ENCODE results near the gene NPY1R. TPM values are rescaled to one million over a fixed set of nuclear protein-coding genes. Genes with fewer than 3 reads are reported as not detected.

Gene NPY1R
- total RNA-seq, 4 donors from 2014 or later = 5.9 to 26.8 (median 8.7) TPM

DNA sequence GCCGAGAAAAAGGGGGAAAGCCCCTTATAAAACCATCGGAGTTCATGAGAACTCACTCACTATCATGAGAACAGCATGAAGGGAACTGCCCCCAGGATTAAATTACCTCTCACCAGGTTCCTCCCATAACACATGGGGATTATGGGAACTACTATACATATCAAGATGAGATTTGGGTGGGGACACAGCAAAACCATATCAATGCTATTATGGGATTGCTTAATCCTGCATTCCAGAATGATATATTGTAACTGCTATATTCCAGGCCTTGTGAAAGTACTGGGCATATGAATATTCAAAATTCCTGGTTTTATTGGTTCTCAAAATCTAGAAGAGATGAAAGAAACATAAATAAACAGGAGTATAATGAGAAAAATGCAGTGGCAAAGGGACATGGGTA is 29.3 kb downstream of the NPY1R start:
- Histone ChIP-seq H3K27me3 (no peaks in the 10 kb centered on the region), H3K27ac (no peak overlapping the region), H3K4me3 (no peak overlapping the region), H3K36me3 (no peaks in the 10 kb centered on the region), H3K4me1 (no peaks in the 10 kb centered on the region), H3K9me3 (no peaks in the 10 kb centered on the region)
- no peak for DNase-seq
- intact Hi-C loops (cut with DNase I; ENCODE audit: low total_unique reads) = no loop called here
- TF ChIP-seq POLR2A (IDR thresholded peaks at IDR 0.05) = no peak
- TF ChIP-seq, protein P1, sequence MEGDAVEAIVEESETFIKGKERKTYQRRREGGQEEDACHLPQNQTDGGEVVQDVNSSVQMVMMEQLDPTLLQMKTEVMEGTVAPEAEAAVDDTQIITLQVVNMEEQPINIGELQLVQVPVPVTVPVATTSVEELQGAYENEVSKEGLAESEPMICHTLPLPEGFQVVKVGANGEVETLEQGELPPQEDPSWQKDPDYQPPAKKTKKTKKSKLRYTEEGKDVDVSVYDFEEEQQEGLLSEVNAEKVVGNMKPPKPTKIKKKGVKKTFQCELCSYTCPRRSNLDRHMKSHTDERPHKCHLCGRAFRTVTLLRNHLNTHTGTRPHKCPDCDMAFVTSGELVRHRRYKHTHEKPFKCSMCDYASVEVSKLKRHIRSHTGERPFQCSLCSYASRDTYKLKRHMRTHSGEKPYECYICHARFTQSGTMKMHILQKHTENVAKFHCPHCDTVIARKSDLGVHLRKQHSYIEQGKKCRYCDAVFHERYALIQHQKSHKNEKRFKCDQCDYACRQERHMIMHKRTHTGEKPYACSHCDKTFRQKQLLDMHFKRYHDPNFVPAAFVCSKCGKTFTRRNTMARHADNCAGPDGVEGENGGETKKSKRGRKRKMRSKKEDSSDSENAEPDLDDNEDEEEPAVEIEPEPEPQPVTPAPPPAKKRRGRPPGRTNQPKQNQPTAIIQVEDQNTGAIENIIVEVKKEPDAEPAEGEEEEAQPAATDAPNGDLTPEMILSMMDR (IDR thresholded peaks at IDR 0.05) = no peak

DNA sequence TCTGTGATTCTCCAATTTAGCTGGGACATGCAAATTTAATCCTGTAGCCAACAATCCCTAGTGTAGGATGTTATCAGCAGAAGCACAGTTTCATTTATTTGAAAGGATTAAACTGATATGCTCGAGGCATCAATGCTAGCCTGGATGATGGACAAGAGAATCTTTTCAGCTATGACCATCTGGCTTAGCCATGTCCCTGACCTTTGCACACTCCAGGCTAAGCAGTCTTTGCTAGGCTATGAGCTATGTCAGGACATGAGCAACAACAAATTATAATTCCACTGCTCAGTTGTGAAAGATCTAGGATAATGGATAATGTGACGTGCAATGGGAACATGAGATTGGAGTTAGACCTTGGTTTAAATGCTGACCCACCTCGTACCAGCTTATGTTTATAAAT is 32.0 kb downstream of the NPY1R start:
- no peaks in the 10 kb centered on the region for H3K27me3 ChIP-seq

DNA sequence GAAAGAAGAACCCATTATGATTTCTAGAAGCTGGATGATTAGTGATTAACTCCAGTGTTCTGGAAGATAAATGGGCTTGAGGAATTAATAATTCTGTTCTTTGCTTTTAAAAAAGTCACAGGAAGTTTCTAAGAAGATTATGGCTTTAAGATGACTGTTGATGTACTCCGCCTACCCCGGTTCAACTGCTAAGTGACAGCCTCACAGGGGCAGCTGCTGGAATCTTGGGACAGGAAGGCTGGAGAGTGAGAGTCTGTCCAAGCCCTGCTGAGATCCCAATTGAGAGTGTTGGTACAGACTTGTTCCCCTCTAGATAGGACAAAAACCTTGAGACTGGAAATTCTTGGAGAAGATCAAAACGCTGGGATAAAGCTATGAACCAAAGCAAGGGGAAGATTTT is 37.3 kb downstream of the NPY1R start:
- H3K27ac ChIP-seq = no peak overlapping the region
- intact Hi-C loops (cut with DNase I; ENCODE audit: low total_unique reads) = no loop called here

More for the DNA sequence above, 32.0 kb downstream of the NPY1R start:
- Histone ChIP-seq H3K36me3 (no peaks in the 10 kb centered on the region), H3K9me3 (no peaks in the 10 kb centered on the region), H3K4me3 (no peak overlapping the region), H3K27ac (no peak overlapping the region), H3K4me1 (no peaks in the 10 kb centered on the region)
- intact Hi-C loops (cut with DNase I; ENCODE audit: low total_unique reads) = no loop called here
- DNase-seq = no peak
- no peak for TF ChIP-seq POLR2A (IDR thresholded peaks at IDR 0.05)
- TF ChIP-seq, protein P1 (IDR thresholded peaks at IDR 0.05) = no peak

DNA sequence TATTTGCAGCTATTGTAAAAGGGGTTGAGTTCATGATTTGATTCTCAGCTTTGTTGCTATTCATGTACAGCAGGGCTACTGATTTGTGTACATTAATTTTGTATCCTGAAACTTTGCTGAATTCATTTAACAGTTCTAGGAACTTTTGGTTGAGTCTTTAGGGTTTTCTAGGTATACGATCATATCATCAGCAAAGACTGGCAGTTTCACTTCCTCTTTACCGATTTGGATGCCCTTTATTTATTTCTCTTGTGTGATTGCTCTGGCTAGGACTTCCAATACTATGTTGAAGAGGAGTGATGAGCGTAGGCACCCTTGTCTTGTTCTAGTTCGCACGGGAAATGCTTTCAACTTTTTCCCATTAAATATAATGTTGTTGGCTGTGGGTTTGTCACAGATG is 48.1 kb downstream of the NPY1R start:
- Histone ChIP-seq H3K9me3 (no peaks in the 10 kb centered on the region), H3K4me1 (no peaks in the 10 kb centered on the region), H3K27ac (no peak overlapping the region), H3K36me3 (no peaks in the 10 kb centered on the region), H3K4me3 (no peak overlapping the region), H3K27me3 (no peaks in the 10 kb centered on the region)
- intact Hi-C loops (cut with DNase I; ENCODE audit: low total_unique reads) = no loop called here
- DNase-seq = no peak
- TF ChIP-seq, protein P1 (IDR thresholded peaks at IDR 0.05) = no peak

More for the DNA sequence above, 37.3 kb downstream of the NPY1R start:
- H3K4me3 ChIP-seq = no peak overlapping the region
- TF ChIP-seq POLR2A (IDR thresholded peaks at IDR 0.05) = no peak
- TF ChIP-seq, protein P1 (IDR thresholded peaks at IDR 0.05) = no peak
- H3K4me1 ChIP-seq = no peaks in the 10 kb centered on the region
- DNase-seq = no peak
- no peaks in the 10 kb centered on the region for H3K9me3 ChIP-seq
- H3K27me3 ChIP-seq = no peaks in the 10 kb centered on the region
- no peaks in the 10 kb centered on the region for H3K36me3 ChIP-seq

DNA sequence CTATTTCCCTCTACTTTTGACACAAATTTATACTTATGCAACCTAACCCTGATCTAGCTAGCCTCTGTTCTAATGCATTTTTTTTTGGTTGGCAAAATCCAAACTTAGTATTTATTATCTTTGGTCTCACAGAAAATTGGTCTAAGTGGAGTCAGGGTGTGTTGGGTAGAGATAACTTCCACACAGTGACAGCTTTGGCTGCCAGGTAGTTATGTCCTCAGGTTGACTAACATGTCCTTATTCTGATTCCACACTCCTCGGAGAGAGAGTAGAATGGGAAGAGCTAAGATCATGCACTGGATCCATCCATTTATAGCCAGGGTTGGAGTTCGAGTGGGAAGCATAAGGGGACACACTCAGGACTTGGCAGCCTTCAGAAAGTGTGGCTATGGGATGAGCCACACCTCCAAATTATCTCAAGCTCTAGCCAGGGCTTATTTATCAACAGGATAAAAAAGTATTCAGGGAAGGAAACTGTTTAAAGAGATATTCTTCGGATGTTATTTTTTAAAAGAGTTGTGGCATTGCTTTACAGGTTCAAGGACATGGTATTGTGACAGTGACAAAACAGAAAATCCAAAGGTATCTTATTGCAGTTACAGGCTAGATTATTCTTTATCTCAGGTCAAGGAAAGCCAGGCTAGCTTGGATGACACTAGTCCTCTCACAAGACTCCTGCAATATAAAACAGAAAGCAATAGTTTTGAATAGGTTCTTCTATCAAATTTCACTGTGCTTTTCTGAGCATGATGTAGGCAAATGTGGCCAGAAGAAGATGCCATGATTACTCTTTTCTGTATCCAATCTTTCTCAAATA is 51.5 kb downstream of the NPY1R start:
- H3K9me3 ChIP-seq = no peaks in the 10 kb centered on the region
- H3K27me3 ChIP-seq = no peaks in the 10 kb centered on the region
- H3K4me1 ChIP-seq = no peaks in the 10 kb centered on the region
- H3K36me3 ChIP-seq = no peaks in the 10 kb centered on the region
- TF ChIP-seq, protein P1 (IDR thresholded peaks at IDR 0.05) = no peak
- no peak for TF ChIP-seq POLR2A (IDR thresholded peaks at IDR 0.05)
- H3K27ac ChIP-seq = no peak overlapping the region
- DNase-seq = no peak
- intact Hi-C loops (cut with DNase I; ENCODE audit: low total_unique reads) = no loop called here
- H3K4me3 ChIP-seq = no peak overlapping the region

Data from uterus (tissue), 4 donors.